Natural killer cell (primary cell): ENCODE results near the gene HOXD10. TPM values are rescaled to one million over a fixed set of nuclear protein-coding genes. Genes with fewer than 3 reads are reported as not detected.

Source experiments
- ATAC-seq, 3 donors: fragments of 150-1000 bp in 2 of 3; fragments of 200-7000 bp in 1 of 3; cut with Tn5 transposase; 1 replicate in 1 of 3; 2 replicates in 2 of 3; pipeline ENCODE4 v1.10.0; 2021; ENCODE audit warnings: mild to moderate bottlenecking in 2 of 3, moderate library complexity in 2 of 3
- DNase-seq, 2 donors: peaks; one replicate each; pipeline versions ENCODE4 v3.0.0 to v3.0.0-alpha.2; 2013 to 2021; ENCODE audit warnings: mixed read lengths in 1 of 2
- H3K27ac ChIP-seq: one replicate; pipeline ENCODE4 v1.5.1; 2013; ENCODE audit warnings: mild to moderate bottlenecking, low read length
- H3K27me3 ChIP-seq: one replicate; pipeline ENCODE4 v1.6.1; 2013; ENCODE audit warnings: low read length; ENCODE audit not compliant: control insufficient read depth, insufficient read depth
- H3K36me3 ChIP-seq: one replicate; pipeline ENCODE4 v1.6.1; 2013; ENCODE audit warnings: low read length; ENCODE audit not compliant: control insufficient read depth, insufficient read depth
- H3K4me1 ChIP-seq: one replicate; pipeline ENCODE4 v1.6.1; 2013; ENCODE audit warnings: low read length; ENCODE audit not compliant: control insufficient read depth, insufficient read depth
- H3K4me3 ChIP-seq: one replicate; pipeline ENCODE4 v1.5.1; 2013; ENCODE audit warnings: low read length
- H3K9me3 ChIP-seq: one replicate; pipeline ENCODE4 v1.6.1; 2013; ENCODE audit warnings: low read length; ENCODE audit not compliant: control insufficient read depth, insufficient read depth
- H3K27ac Mint-ChIP-seq, 2 donors: one replicate each; pipeline ENCODE4 v1.8.0; 2022; ENCODE audit warnings: mild to moderate bottlenecking in 2 of 2, mixed read lengths in 2 of 2, moderate library complexity in 1 of 2
- H3K27me3 Mint-ChIP-seq, 2 donors: one replicate each; pipeline ENCODE4 v1.8.0; 2022; ENCODE audit warnings: low read depth in 2 of 2, mixed read lengths in 2 of 2
- H3K36me3 Mint-ChIP-seq: one replicate; pipeline ENCODE4 v1.8.0; 2022; ENCODE audit warnings: mixed read lengths
- H3K4me1 Mint-ChIP-seq, 2 donors: one replicate each; pipeline ENCODE4 v1.8.0; 2022; ENCODE audit warnings: mixed read lengths in 2 of 2
- H3K4me3 Mint-ChIP-seq: one replicate; pipeline ENCODE4 v1.8.0; 2022; ENCODE audit warnings: mild to moderate bottlenecking, moderate library complexity, mixed read lengths
- H3K9me3 Mint-ChIP-seq, 2 donors: one replicate each; pipeline ENCODE4 v1.8.0; 2022; ENCODE audit warnings: mixed read lengths in 2 of 2
- WGBS: methylation state at CpG from one replicate; pipeline ENCODE4 v1.1.7; 2013; ENCODE audit warnings: missing lambda C conversion rate; ENCODE audit not compliant: insufficient coverage; 5-methylcytosine and 5-hydroxymethylcytosine counted together
- intact Hi-C: fragments of 100-400 bp; cut with micrococcal nuclease; formaldehyde crosslinking; loops from one replicate; pipeline ENCODE4 v1.14.2; 2022
- total RNA-seq, 4 donors: library from RNA; stranded (reverse); fragments of 120-200 nt in 1 of 4; gene quantifications; one replicate each; pipeline versions ENCODE4 v1.2.3 to v1.2.4, GENCODE V29; 2013 to 2022
- TF ChIP-seq, protein P1 (sequence below): fragments of 200-600 bp; IDR thresholded peaks from one replicate; pipeline ENCODE4 v1.8.0; 2022; ENCODE audit warnings: antibody characterized with exemption

HOXD10 gene
- total RNA-seq, 3 donors from 2014 or later (not counting 1 experiment from before 2014, with no cell fraction given) = not detected

DNA sequence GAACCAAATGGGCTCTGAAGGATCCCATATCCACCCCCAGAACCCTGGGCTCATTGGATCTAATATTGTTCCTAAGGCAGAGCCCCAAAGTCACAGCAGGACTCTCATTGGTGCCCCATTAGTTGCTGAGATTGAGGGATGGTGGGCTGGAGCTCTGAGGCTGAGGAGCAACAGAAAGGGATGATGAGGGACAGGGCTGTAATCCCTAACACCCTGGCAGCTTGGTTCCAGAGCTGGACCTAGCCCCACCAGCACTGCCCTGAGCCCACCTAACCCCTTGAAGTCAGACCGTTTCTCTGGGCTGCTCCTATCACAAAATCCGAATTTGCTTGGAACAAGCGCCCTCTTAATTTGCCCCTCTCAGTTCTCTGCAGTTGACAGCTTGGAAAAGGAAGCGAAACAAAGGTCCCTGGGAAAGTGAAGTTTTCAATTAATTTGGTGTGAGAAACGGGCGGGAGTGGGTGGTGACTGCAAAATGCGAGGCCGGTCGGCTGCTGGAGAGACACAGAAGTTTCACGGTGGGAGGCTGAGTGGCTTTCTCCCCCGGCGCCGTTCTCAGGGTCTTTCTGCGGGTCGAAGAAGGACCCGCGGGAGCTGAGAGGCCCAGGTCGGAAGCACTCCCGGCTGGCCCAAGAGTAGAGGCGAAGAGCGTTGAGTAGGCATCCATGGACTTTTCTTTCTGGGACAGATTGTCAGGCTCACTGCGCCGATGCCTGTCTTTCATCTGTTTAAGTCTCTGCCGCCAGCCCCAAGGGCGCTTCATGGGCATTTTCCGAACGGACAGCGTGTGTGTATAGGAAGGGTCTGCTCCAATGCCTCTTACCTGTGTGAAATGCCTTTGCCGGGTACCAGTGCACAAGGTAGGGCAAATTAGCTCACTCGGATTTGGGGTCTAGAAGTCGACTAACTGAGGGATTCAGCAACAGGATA is 25.0 kb upstream of the HOXD10 start:
- no peak for DNase-seq
- H3K4me1 Mint-ChIP-seq = peaks cover 11 to 32% of the 10 kb centered on the region in 2 donors

DNA sequence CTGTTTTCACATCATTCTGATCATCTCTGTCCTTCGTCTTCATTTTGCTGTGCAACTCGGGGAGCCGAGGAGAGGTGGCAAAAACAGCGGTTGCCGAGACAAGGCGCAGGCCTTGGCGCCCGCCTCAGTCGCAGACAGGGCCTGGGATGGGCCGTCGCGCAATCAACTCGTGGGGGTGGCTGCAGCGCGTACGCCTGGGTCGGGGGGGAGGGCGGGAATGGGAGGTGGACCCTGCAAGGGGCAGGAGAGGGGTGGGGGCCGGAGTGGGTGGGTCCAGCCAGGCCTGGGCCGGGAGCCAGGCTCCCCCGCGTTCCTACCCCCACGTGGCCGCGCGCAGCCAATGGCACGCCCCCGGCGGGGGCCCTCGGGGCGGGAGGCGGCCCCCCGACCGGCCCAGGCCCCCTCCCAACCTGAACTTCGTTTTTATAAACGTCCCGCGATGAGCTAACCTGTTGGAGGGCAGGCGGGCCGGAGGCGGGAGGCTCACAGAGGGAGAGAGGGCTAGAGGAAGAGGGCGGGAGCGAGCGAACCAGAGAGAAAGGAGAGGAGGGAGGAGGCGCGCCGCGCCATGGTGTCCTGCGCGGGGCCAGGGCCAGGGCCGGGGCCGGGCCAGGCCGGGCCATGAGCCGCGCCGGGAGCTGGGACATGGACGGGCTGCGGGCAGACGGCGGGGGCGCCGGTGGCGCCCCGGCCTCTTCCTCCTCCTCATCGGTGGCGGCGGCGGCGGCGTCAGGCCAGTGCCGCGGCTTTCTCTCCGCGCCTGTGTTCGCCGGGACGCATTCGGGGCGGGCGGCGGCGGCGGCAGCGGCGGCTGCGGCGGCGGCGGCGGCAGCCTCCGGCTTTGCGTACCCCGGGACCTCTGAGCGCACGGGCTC is 24.1 kb upstream of the HOXD10 start, which contains the start of gene HOXD13:
Gene HOXD13, plus strand, starts transcription at position 452 of the 875 bp plus-strand sequence. Its CDS starts 170 bp downstream, at position 622.
- no peak within 1 kb of the TSS for H3K4me3 ChIP-seq
- DNase-seq (no peak), ATAC-seq (no peak)
- Mint-ChIP-seq H3K4me1 (peaks cover 21 to 41% of the 10 kb centered on the region in 2 donors), H3K27ac (no peak within 1 kb of the TSS), H3K36me3 (peaks cover 6% of the 10 kb centered on the region), H3K27me3 (peaks cover 72 to 89% of the 10 kb centered on the region in 2 donors), H3K4me3 (peak within 1 kb of the TSS; percentile 35), H3K9me3 (no peaks in the 10 kb centered on the region)
- peaks cover 27% of the 10 kb centered on the region for H3K4me1 ChIP-seq
- H3K9me3 ChIP-seq = peaks cover 6% of the 10 kb centered on the region
- intact Hi-C loops = no loop called here
- TF ChIP-seq, protein P1, sequence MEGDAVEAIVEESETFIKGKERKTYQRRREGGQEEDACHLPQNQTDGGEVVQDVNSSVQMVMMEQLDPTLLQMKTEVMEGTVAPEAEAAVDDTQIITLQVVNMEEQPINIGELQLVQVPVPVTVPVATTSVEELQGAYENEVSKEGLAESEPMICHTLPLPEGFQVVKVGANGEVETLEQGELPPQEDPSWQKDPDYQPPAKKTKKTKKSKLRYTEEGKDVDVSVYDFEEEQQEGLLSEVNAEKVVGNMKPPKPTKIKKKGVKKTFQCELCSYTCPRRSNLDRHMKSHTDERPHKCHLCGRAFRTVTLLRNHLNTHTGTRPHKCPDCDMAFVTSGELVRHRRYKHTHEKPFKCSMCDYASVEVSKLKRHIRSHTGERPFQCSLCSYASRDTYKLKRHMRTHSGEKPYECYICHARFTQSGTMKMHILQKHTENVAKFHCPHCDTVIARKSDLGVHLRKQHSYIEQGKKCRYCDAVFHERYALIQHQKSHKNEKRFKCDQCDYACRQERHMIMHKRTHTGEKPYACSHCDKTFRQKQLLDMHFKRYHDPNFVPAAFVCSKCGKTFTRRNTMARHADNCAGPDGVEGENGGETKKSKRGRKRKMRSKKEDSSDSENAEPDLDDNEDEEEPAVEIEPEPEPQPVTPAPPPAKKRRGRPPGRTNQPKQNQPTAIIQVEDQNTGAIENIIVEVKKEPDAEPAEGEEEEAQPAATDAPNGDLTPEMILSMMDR = no peak
- no peak within 1 kb of the TSS for H3K27ac ChIP-seq
- WGBS = 4% methylated on average over 94 of the region's 95 CpGs
- H3K36me3 ChIP-seq = no peaks in the 10 kb centered on the region
- peaks cover 88% of the 10 kb centered on the region for H3K27me3 ChIP-seq

More for the DNA sequence above, 25.0 kb upstream of the HOXD10 start:
- Histone ChIP-seq H3K4me1 (peaks cover 18% of the 10 kb centered on the region), H3K9me3 (peaks cover 8% of the 10 kb centered on the region), H3K4me3 (no peak overlapping the region), H3K27me3 (peaks cover 87% of the 10 kb centered on the region), H3K27ac (no peak overlapping the region), H3K36me3 (no peaks in the 10 kb centered on the region)
- no peak overlapping the region for H3K27ac Mint-ChIP-seq
- ATAC-seq = no peak
- 7% methylated on average over 31 of the region's 31 CpGs for WGBS
- H3K36me3 Mint-ChIP-seq = peaks cover 15% of the 10 kb centered on the region
- H3K4me3 Mint-ChIP-seq = peak overlapping the region; percentile 35
- peaks cover 0 to 3% of the 10 kb centered on the region in 2 donors for H3K9me3 Mint-ChIP-seq
- intact Hi-C loops = no loop called here
- peaks cover 73 to 89% of the 10 kb centered on the region in 2 donors for H3K27me3 Mint-ChIP-seq
- TF ChIP-seq, protein P1 = no peak

DNA sequence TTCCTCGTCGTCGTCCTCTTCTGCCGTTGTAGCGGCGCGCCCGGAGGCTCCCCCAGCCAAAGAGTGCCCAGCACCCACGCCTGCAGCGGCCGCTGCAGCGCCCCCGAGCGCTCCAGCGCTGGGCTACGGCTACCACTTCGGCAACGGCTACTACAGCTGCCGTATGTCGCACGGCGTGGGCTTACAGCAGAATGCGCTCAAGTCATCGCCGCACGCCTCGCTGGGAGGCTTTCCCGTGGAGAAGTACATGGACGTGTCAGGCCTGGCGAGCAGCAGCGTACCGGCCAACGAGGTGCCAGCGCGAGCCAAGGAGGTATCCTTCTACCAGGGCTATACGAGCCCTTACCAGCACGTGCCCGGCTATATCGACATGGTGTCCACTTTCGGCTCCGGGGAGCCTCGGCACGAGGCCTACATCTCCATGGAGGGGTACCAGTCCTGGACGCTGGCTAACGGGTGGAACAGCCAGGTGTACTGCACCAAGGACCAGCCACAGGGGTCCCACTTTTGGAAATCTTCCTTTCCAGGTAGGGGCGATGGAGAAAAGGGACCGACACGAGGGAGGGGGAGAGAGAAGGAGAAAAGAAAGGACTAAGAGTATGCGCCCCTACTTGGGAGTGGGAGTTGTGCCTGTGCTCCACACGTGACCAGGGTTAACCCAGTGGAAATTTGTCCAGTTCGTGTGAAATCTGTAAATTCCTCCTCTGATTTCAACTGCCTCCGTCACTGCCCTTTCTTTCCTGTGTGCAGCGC is 23.3 kb upstream of the HOXD10 start:
- Histone ChIP-seq H3K9me3 (peaks cover 2% of the 10 kb centered on the region), H3K4me3 (no peak overlapping the region), H3K27ac (no peak overlapping the region), H3K4me1 (peaks cover 25% of the 10 kb centered on the region), H3K27me3 (peaks cover 88% of the 10 kb centered on the region), H3K36me3 (no peaks in the 10 kb centered on the region)
- peak overlapping the region in 1 of 2 donors; percentile 35 for H3K27ac Mint-ChIP-seq
- H3K36me3 Mint-ChIP-seq = peaks cover 6% of the 10 kb centered on the region
- intact Hi-C loops = no loop called here
- DNase-seq (no peak), ATAC-seq (peak in 1 of 3 donors; percentile 14)
- peaks cover 73 to 87% of the 10 kb centered on the region in 2 donors for H3K27me3 Mint-ChIP-seq
- no peaks in the 10 kb centered on the region for H3K9me3 Mint-ChIP-seq
- WGBS = 5% methylated on average over 53 of the region's 53 CpGs
- H3K4me1 Mint-ChIP-seq = peaks cover 21 to 42% of the 10 kb centered on the region in 2 donors
- TF ChIP-seq, protein P1 = no peak
- H3K4me3 Mint-ChIP-seq = peak overlapping the region; percentile 14
